GM18508 (cell line): Measurements from ENCODE around the gene EMILIN1.
"Not testable (repeated sequence)": the region's sequence is repeated elsewhere in the genome, so short reads cannot be mapped to it uniquely, and the experiment has no call there.

Source experiments
- ATAC-seq: cut with Tn5 transposase; IDR thresholded peaks from one replicate; pipeline ENCODE4 v1.9.1; 2021; ENCODE audit warnings: moderate number of reproducible peaks; ENCODE audit not compliant: insufficient read depth, unreplicated experiment

Gene EMILIN1

DNA sequence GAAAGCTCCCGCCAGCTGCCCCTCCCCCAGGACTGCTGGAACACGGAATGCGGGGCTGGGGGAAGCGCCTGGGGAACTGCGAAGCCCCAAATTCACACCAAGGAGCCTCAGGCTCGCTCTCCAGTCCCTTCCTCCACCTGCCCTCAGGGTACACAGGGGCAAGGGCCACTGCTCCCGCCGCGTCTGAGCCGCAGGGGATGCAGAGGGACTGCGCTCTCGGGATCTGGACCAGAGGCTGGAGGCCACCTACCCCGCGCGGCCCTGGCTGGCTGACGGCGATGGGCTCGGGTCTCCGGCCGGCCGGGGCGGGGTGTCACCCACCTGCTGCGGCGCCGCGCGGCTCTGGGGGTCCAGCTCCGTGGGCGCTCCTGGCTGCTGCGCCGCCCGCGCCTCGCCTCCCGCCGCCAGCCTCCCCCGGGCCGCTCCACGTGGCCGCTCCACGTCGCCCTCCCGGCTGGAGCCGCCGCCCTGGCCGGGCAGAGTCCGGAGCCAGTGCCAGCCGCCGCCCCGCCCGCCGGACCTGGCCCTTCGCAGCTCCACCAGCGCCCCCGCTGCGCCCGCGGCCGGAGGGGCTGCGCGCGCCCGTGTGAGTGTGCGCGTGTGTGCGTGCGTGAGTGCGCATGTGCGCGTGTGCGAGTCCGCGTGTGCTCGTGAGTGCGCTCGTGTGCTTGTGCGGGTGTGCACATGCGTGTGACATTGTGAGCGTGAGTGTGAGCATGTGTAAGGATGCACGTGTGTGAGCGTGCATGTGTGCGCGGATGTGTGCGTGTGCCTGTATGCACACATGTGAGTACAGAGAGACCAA is 40.3 kb downstream of the EMILIN1 start, which contains the start of gene CGREF1:
TSS of gene CGREF1 (minus strand) at position 604 of the 805 bp plus-strand sequence. CDS start 14,762 bp downstream, outside the sequence.
- no peak for ATAC-seq

GRCh38 chr2:27119330-27119670 is 40.9 kb downstream of the EMILIN1 start:
- not testable (repeated sequence) for ATAC-seq

- ATAC-seq = no peak
Observed at GRCh38 chr2:27121906-27122305, 43.5 kb downstream of the EMILIN1 start.

DNA sequence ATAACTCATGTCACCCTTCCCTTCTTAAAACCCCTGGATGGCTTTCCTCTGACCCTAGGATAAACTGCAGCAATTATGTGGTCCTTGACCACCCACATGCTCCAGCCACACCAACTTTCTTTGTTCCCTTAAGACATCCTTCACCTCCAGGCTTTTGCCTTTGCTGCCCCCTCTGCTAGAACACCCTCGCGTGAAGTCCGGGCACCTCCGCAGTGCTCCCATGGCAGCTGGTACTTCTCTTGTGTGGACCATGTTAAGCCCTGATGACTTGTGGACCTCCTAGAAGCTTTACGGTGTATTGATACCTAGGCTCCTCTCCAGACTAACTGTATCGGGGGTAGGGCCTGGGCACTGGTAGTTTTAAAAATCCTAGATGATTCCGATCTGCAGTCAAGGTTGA is 44.4 kb downstream of the EMILIN1 start:
- ATAC-seq = no peak

DNA sequence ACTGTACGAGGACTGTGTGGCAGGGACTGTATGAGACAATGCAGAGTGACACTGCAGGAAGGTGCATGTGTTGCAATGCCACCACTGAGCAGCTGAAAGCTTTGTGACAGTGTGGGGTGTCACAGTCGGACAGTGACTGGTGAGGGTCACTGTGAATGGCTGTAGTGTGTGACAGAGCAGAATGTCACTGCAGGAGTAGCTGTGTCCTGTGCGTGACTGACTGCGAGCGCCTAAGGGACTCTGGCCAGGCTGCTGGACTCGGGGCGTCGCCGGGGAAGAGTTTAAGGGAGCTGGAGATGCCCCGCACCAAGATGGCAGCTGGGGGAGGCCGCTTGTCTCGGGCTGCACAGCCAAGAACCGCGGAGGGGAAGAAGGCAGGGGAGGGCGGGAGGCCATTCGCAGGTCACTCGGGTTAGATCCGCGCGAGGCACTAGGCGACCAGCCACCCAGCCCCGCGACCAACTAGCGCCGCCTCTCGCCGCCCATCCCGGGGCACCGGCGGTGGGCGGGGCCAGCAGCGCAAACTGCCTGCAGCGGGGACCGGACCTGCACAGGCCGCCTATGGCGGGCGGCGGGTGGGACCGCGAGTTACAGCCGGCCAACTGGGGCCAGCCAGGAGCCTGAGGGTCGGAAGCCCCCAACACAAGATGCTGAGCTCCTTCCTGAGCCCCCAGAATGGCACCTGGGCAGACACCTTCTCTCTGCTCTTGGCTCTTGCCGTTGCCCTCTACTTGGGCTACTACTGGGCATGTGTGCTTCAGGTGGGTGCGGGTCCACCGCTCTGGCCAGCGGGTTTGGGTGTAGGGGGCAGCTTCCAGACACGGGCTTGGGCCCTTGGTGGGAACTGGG is 45.1 kb downstream of the EMILIN1 start, which contains the start of gene ABHD1:
TSS of gene ABHD1 (plus strand) at position 514 of the 849 bp plus-strand sequence. CDS start at position 648, 134 bp downstream.
- ATAC-seq = no peak

GRCh38 chr2:27125104-27125503 is 46.7 kb downstream of the EMILIN1 start:
- ATAC-seq = no peak

DNA sequence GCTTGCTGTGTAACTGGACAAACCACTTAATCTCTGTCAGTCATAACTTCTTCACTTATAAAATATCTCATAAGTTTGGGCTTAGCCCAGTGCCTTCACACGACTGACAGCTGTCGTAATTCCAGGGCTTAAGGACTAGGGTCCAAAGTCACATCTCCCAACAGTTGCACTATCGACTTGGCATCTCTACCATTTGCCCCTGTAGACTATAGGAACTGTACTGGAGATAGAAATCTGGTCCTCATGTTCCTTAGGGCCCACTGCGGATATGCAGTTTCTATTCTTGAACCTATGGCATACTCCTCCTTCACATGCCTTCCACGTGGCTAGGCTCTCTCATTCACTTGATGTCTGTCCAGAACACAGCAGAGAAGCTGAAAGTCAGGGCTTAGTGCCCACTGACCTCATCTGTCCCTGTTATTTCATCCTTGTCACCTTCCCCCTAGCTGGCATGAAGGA is 47.9 kb downstream of the EMILIN1 start:
- ATAC-seq = no peak

GRCh38 chr2:27127883-27128667 is 49.7 kb downstream of the EMILIN1 start:
- ATAC-seq = no peak

GRCh38 chr2:27128668-27129571 is 50.5 kb downstream of the EMILIN1 start:
- no peak for ATAC-seq

DNA sequence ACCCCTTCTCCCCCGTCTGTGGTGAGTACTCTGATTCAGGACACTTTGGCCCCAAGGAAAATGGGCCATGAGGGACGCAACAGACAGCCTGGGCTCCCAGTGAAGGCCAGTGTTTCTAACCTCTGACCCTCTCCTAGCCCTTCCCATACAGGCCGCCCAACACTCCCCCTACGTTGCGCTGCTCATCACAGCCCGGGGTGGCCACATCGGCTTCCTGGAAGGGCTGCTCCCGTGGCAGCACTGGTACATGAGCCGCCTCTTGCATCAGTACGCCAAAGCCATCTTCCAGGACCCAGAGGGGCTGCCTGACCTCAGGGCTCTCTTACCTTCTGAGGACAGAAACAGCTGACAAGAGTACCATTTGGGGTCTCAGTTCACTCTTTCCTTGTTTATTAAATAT is 52.0 kb downstream of the EMILIN1 start:
- ATAC-seq = no peak

DNA sequence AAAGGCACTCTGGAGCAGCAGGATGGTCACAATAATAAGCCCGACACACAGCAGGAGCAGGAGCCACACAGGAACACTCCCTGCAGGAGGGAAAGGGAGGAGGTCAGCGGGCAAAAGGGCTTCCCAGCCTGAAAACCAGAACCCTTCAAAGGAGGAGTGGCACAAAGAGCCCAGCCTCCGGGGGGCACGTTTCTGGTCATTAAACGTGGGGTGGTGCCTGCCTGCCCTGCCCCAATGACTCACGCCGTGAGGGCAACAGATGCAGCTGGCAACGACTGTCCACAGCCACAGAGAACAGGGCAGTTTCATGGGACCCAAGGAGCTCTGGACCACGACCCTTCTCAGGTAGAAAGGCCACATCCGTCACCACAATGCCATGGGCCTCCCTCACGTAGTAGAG is 53.0 kb downstream of the EMILIN1 start:
- no peak for ATAC-seq

DNA sequence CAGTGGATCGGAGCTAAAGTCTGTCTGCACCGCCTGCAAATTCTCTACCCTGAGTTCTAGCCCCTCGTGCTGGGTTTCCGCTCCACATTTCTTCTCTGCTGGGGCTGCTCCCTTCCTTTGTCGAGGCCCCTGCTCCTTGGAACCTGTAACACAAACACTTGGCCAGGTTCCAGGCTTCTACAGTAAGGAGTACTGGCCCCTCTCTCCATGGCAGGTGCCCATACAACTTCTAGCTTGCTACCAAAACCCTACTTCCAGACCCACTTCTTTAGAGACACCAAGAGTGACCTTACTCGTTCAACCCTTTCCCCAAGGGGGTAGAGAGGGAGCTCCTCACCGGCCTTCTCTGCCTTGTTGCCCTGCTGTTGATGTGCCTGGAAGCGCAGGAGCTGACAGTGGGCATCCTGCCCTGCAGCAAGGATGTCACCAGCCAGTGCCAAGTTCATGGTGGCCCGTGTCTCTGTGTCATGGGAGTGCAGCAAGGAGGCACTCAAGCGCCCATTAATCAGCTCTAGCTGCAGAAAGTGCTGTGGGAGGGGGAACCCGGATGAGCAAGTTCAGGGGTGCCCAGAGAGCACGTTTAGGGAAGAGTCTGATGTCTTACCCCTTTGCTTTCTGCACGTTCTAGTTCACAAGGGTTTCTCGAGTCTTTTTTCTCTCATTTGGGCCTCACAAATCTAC is 54.9 kb downstream of the EMILIN1 start:
- ATAC-seq = no peak

DNA sequence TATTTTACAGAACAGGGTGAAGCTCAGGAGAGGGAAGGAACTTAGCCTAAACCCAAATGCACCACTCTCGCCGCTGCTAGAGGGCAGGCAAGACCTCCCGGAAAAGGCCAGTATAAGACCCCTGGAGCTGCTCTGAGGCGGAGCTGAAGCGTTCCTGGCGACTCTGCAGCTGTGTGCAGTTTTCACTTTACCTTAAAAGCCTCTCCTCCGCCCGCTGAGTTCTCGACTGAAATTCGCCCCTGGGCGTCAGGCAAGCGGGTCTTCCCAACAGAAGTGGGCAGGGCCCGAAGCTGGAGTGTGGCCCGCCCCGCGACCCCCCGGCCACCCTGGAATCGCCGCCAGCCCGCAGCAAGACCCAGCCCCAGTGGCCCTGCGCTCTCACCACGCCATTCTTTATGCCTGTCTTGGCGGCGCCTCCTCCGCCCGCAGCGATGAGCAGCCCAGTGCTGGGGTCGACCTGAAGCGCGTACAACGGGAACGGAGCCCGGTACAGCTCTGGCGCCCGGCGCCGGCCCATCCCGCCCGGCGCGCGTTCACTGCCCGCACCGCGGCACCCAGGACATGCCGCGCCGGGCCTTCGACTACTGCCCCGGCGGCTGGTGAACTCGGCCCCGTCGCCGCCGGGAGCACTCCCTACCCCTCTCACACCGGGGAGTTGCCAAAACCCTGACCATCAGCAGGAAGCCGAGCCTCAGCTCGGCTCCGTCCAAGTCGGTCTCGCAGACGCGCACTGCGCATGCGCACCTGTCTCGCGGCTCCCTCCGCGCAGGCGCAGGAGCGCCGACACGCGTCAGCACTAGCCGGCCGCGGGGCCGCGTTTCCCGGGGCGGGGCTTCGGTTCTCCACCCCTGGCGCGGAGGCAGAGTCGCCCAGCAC is 55.7 kb downstream of the EMILIN1 start, which contains the start of gene PREB:
TSS of gene PREB (minus strand) at position 732 of the 876 bp plus-strand sequence. CDS start at position 517, 215 bp downstream.
- ATAC-seq = no peak

DNA sequence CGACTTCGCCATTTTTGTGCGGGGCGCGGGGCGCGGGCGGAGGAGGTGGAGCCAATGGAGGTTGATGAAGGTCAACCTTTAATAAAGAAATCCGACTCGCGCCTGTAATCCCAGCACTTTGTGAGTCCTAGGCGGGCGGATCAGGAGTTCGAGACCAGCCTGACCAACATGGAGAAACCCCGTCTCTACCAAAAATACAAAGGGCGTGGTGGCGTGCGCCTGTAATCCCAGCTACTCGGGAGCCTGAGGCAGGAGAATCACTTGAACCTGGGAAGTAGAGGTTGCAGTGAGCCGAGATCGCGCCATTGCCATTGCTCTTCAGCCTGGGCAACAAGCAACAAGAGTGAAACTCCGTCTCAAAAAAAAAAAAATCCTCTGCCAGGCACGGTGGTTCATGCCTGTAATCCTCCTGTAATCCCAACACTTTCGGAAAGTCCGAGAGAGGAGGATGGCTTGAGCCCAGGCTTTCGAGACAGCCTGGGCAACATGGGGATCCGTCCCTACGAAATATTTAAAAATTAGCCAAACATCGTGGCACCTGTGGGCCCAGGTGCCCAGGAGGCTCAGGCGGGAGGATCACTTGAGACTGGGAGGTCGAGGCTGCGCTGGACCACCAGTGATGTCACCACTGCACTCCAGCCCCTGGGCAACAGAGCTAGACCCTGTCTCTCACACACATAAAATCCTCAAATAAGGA is 56.5 kb downstream of the EMILIN1 start:
- ATAC-seq = no peak

DNA sequence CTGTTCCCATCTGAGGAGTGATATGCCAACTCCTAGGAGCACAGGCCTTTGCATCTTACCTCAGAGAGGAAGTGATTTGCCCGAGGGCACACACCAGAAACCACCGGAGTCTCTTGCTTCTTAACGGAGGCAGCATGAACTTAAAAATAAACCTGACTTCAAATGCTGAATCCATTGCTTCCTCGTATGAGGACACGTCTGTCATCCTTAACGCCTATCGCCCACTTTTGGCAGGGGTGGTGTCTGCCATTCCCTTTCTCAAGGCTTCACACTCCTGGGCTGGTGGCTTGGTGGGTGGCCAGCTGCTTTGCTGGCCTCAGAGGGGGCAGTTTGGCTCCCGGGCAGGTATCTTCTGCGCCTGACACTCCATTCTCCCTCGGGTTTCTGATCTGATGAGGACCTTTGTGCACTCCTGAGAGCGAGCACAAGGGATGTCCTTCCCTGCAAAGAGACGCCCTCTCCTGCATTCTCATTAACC is 57.1 kb downstream of the EMILIN1 start:
- no peak for ATAC-seq
